ENCODE results near the gene ADGRB3. TPM values are rescaled to one million over a fixed set of nuclear protein-coding genes. Genes with fewer than 3 reads are reported as not detected.

ADGRB3 gene
- total and polyA plus RNA-seq, 7 donors, result 0.10 to 0.39 (median 0.21) TPM; not detected in 1

- no peaks in the 10 kb centered on the region for H3K4me1 ChIP-seq
- intact Hi-C loops (cut with DNase I), result no loop called here
- no peaks in the 10 kb centered on the region for H3K9me3 ChIP-seq
- 84 to 88% (median 87%) methylated on average over 5 of the region's 5 CpGs for WGBS, 3 donors
- no peak for TF ChIP-seq CTCF (IDR thresholded peaks at IDR 0.05)
- H3K36me3 ChIP-seq (ENCODE audit: insufficient read depth in 1 of 2, low read depth in 1 of 2), result no peaks in the 10 kb centered on the region
- H3K27me3 ChIP-seq (ENCODE audit: insufficient read depth in 3 of 3, low read length in 2 of 3), result no peaks in the 10 kb centered on the region
- no peak for DNase-seq
- no peak overlapping the region for H3K27ac ChIP-seq
- no peak for ATAC-seq
- H3K4me3 ChIP-seq, result no peak overlapping the region
These were observed 358.8 kb downstream of the ADGRB3 start for GRCh38 chr6:68993911-68994310.

GRCh38 chr6:68994521-68994920 is 359.4 kb downstream of the ADGRB3 start:
- WGBS, 3 donors, result 66 to 83% (median 72%) methylated on average over 1 of the region's 1 CpG
- no peak for ATAC-seq
- Histone ChIP-seq H3K4me1 (no peaks in the 10 kb centered on the region), H3K4me3 (no peak overlapping the region), H3K36me3 (ENCODE audit: insufficient read depth in 1 of 2, low read depth in 1 of 2) (no peaks in the 10 kb centered on the region), H3K27me3 (ENCODE audit: insufficient read depth in 3 of 3, low read length in 2 of 3) (no peaks in the 10 kb centered on the region), H3K9me3 (no peaks in the 10 kb centered on the region), H3K27ac (no peak overlapping the region)
- no peak for DNase-seq
- intact Hi-C loops (cut with DNase I), result no loop called here
- no peak for TF ChIP-seq CTCF (IDR thresholded peaks at IDR 0.05)

- ATAC-seq (no peak), DNase-seq (no peak)
- H3K4me3 ChIP-seq, result no peak overlapping the region
- H3K27ac ChIP-seq, result no peak overlapping the region
- no peaks in the 10 kb centered on the region for H3K36me3 ChIP-seq (ENCODE audit: insufficient read depth in 1 of 2, low read depth in 1 of 2)
- no peak for TF ChIP-seq CTCF (IDR thresholded peaks at IDR 0.05)
- H3K9me3 ChIP-seq, result no peaks in the 10 kb centered on the region
- no peaks in the 10 kb centered on the region for H3K4me1 ChIP-seq
- WGBS, 3 donors, result 82 to 84% (median 84%) methylated on average over 5 of the region's 5 CpGs
- intact Hi-C loops (cut with DNase I), result no loop called here
- H3K27me3 ChIP-seq (ENCODE audit: insufficient read depth in 3 of 3, low read length in 2 of 3), result no peaks in the 10 kb centered on the region
These were observed 370.1 kb downstream of the ADGRB3 start for GRCh38 chr6:69005199-69005598.

- no peak overlapping the region for H3K27ac ChIP-seq
- no peaks in the 10 kb centered on the region for H3K27me3 ChIP-seq (ENCODE audit: insufficient read depth in 3 of 3, low read length in 2 of 3)
- H3K36me3 ChIP-seq (ENCODE audit: insufficient read depth in 1 of 2, low read depth in 1 of 2), result no peaks in the 10 kb centered on the region
- DNase-seq, result no peak
- TF ChIP-seq CTCF (IDR thresholded peaks at IDR 0.05), result no peak
- no peak overlapping the region for H3K4me3 ChIP-seq
- H3K4me1 ChIP-seq, result no peaks in the 10 kb centered on the region
- no peak for ATAC-seq
- no peaks in the 10 kb centered on the region for H3K9me3 ChIP-seq
- 50 to 61% (median 54%) methylated on average over 3 of the region's 3 CpGs for WGBS, 3 donors
- intact Hi-C loops (cut with DNase I), result no loop called here
These were observed 372.7 kb downstream of the ADGRB3 start for GRCh38 chr6:69007781-69008180.

- WGBS, 3 donors, result 50 to 59% (median 52%) methylated on average over 2 of the region's 2 CpGs
- no peaks in the 10 kb centered on the region for H3K4me1 ChIP-seq
- no peak for TF ChIP-seq CTCF (IDR thresholded peaks at IDR 0.05)
- no peaks in the 10 kb centered on the region for H3K36me3 ChIP-seq (ENCODE audit: insufficient read depth in 1 of 2, low read depth in 1 of 2)
- no peaks in the 10 kb centered on the region for H3K9me3 ChIP-seq
- intact Hi-C loops (cut with DNase I), result no loop called here
- no peak overlapping the region for H3K4me3 ChIP-seq
- H3K27me3 ChIP-seq (ENCODE audit: insufficient read depth in 3 of 3, low read length in 2 of 3), result no peaks in the 10 kb centered on the region
- ATAC-seq, result no peak
- no peak overlapping the region for H3K27ac ChIP-seq
- DNase-seq, result no peak
These were observed 377.1 kb downstream of the ADGRB3 start for GRCh38 chr6:69012211-69012610.

Data from psoas muscle (tissue), 8 donors.